Measurements from ENCODE around the gene SELENOO. TPM values are rescaled to one million over a fixed set of nuclear protein-coding genes. Genes with fewer than 3 reads are reported as not detected.

The SELENOO gene
- total RNA-seq, 1 donor: 20.7 TPM

GRCh38 chr22:50238755-50239154 lies 37.9 kb downstream of the SELENOO start:
- no peak for DNase-seq (ENCODE audit: low read depth)
- H3K4me3 ChIP-seq (ENCODE audit: low read depth, low read length): no peak overlapping the region
- TF ChIP-seq CTCF (IDR thresholded peaks at IDR 0.05; ENCODE audit: insufficient read depth, low read depth, low read length): no peak

GRCh38 chr22:50242406-50242949 lies 41.7 kb downstream of the SELENOO start:
- peak overlapping the region; percentile 94 for H3K4me3 ChIP-seq (ENCODE audit: low read depth, low read length)
- DNase-seq (ENCODE audit: low read depth): peak; percentile 23
- TF ChIP-seq CTCF (IDR thresholded peaks at IDR 0.05; ENCODE audit: insufficient read depth, low read depth, low read length): no peak

DNA sequence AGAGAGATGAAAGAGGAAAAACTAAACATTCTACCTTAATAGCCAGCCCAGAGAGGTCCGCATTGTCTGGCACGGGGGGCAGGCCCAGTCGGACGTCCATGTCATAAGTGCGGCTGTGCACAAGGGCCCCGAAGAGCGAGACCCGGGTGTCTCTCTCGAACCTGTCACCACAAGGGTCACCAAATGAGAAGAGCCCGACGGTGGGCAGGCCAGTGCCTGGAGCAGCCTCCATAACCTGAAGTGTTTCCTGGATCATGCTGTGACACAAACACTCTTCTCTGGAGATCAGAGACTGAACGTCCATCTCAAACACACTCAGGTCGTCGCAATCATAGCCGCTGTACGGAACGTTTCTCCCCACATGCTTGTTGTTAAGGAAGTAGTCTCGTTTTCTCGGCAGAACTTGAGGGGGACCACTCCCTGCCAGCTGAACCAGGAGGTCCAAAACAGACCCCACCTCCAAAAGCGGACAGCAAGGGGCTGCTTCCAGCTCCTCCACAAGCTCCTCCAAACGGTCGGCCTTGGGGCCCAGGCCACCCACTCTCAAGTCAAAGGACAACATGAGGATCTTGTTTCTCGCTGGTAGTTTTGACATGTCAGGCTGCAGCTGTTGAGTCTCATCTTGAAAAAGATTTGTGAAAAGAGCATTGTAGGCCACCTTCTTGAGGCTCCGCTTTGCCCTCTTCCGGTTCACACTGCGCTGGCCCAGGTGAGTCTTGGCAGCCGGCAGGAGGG lies 43.0 kb downstream of the SELENOO start:
- TF ChIP-seq CTCF (IDR thresholded peaks at IDR 0.05; ENCODE audit: insufficient read depth, low read depth, low read length): no peak
- DNase-seq (ENCODE audit: low read depth): no peak
- H3K4me3 ChIP-seq (ENCODE audit: low read depth, low read length): peak overlapping the region; percentile 94

DNA sequence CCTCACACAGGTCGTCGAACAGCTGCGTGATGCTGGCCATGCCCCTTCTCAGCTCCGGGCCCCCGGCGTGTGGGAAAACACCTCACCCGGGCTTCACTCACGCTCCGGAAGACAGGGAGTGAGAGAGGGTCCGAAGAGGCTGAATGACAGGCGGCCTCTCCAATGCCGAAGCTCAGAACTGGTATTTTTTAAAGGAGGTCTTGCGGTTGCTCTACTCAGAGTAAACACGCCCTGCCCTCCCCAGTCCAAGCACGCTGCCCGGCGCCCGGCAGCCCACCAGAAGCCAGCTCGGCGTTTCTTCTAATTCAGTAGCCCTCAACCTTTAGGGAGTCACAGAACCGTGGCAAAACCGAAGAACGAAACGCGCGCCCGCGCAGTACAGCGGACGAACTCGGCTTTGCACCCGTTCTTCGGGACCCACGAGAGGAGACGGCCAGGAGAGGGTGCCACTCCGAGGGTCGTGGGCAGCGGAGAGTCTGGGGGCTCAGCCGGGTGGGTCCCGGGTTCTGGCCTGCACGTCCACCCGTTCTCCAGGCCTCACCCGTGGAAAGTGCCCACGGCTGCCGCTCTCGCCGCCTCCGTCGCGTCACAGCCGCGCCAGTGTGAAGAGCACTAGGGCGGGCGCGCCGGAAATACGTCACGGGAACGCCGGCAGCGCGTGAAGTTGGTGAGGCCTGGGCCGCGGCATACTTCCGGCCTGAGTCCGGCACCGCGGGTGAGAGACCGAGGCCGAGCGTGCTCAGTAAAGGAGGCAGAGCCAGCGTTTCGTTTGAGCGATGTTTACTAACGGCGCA lies 43.8 kb downstream of the SELENOO start, which contains the start of gene TUBGCP6:
TSS of gene TUBGCP6 (minus strand) at position 604 of the 794 bp plus-strand sequence. CDS start at position 40, 564 bp downstream.
- TF ChIP-seq CTCF (IDR thresholded peaks at IDR 0.05; ENCODE audit: insufficient read depth, low read depth, low read length): peak; percentile 27
- H3K4me3 ChIP-seq (ENCODE audit: low read depth, low read length): peak within 1 kb of the TSS; percentile 94
- peak; percentile 95 for DNase-seq (ENCODE audit: low read depth)

DNA sequence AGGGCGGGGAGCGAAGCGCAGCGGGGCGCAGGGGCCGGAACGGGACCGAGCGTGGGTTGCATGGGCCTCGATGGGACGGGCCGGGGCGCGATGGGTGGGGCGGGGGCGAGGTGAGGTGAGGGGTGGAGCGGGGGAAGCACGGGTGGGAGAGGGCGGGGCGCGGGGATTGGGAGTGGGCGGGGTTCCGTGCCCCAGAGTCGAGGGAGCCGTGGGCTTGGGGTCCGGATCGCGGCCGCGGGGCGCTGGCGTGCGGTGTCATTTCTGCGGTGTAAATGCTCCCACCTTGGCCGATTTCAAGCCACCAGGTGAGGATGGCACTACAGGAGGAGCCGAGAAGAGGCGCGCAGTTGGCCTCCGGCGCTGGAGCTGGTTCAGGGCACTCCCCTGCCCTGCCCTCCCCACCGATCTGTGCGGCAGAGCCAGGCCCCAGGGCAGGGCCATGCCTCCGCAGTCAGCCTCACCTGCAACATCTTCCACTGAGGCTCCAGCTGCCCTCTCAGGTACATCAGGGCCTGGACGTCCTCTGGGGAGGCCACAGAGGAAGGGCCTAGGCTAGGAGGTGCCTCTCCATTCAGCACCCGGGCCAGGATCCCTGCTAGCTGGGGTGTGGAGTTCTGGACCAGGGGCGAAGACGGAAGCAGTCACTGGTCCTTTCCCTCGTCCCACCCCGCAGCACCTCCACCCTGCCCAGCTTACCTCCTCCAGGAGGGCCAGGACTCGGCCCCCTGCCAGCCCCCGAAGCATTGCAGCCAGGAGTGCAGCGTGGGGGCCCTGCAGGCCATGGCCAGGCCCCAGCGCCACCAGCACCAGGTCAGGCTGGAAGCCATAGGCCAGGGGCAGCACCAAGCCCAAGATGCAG lies 44.6 kb downstream of the SELENOO start:
- peak overlapping the region; percentile 94 for H3K4me3 ChIP-seq (ENCODE audit: low read depth, low read length)
- no peak for TF ChIP-seq CTCF (IDR thresholded peaks at IDR 0.05; ENCODE audit: insufficient read depth, low read depth, low read length)
- DNase-seq (ENCODE audit: low read depth): no peak
